NOMO-1 treated with dmso at 0.1 percent for 144 hours (cell line): ENCODE measurements around the gene SNURF.
"Not testable (repeated sequence)": the region's sequence is repeated elsewhere in the genome, so short reads cannot be mapped to it uniquely, and the experiment has no call there.

Source experiments
- DNase-seq: peaks from one replicate; lab custom pipeline; 2025; ENCODE audit not compliant: unreplicated experiment; lab: John Stamatoyannopoulos, UW

SNURF gene, protein sequence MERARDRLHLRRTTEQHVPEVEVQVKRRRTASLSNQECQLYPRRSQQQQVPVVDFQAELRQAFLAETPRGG

GRCh38 chr15:24954783-24955530, at the start of gene SNURF, which contains the start of gene SNRPN:
Gene SNURF, plus strand, starts transcription at chr15:24954987. Its CDS starts 62 bp downstream, at chr15:24955049.
Gene SNRPN, plus strand, starts transcription at chr15:24954987. Its CDS starts 19,467 bp downstream, at chr15:24974454.
- no peak for DNase-seq

DNA sequence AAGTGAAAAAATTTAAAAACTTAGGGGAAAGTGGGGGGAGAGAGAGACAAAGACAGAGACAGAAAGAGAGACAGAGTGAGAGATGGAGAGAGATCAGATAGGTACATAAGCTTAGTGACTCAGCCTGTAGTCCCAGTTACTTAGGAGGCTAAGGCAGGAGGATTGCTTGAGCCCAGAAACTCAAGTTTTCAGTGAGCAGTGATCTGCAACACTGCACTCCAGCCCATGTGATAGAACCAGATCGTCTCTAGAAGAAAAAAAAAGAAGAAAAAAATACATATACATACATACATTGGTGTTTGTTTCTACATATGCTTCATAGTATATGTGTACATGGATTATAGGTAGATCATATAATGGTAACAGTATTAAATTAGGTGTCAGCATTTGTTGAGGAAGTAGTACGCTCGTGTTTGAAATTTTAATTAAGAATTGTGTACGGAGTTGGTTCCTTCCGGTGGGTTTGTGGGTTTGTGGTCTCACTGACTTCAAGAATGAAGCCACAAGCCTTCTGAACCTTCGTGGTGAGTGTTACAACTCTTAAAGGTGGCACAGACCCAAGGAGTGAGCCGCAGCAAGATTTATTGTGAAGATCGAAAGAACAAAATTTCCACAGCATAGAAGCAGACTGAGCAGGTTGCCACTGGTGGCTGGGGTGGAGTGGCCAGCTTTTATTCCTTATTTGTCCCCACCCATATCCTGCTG, 38.3 kb upstream of the SNURF start:
- DNase-seq = no peak

GRCh38 chr15:24917431-24917830, 37.4 kb upstream of the SNURF start:
- no peak for DNase-seq

GRCh38 chr15:24919446-24919845, 35.3 kb upstream of the SNURF start:
- no peak for DNase-seq

DNA sequence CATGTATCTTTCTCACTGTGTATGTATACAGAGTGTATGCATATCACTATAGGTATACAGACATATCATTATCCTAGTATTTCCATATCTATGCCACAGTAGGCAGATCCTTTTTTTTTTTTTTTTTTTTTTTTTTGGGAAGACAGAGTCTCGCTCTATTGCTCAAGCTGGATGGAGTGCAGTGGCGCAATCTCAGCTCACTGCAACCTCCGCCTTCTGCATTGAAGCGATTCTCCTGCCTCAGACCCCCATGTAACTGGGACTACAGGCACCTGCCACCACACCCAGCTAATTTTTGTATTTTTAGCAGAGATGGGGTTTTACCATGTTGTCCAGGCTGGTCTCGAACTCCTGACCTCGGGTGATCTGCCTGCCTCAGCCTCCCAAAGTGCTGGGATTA, 32.0 kb upstream of the SNURF start:
- not testable (repeated sequence) for DNase-seq

DNA sequence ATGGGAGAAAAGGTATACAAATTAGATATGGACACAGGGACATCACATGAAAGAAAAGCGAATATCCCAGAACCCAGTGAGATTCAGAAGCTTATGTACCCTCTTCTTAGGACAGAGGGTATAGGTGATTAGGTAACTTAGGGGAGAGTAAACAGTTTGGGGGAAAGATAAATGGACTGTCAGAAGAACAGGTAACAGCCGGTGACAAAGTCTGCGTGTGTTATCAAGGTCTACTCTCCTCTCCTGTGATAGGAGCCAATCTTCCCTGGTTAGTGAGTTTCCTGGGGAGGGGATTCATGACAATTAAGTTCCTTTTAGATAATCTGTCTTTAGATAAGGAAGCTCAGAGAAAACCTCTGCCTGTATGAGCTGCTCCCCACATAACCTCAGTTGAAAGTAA, 30.6 kb upstream of the SNURF start:
- no peak for DNase-seq

DNA sequence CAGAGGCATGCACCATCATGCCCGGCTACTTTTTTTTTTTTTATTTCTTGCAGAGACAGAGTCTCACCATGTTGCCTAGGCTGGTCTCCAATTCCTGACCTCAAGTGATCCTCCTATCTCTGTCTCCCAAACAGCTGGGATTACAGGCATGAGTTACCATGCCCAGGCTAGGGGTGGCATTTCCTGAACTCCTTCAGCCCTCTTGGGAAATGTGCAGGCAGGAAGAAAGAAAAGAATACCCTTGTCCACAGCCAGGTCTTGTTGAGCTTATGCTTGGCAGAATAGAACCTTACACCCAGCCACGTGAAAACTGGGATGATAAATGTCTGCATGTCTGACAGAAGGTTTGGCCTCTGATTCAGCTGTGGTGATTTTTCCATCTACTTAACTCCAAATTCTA, 30.2 kb upstream of the SNURF start:
- DNase-seq = no peak

DNA sequence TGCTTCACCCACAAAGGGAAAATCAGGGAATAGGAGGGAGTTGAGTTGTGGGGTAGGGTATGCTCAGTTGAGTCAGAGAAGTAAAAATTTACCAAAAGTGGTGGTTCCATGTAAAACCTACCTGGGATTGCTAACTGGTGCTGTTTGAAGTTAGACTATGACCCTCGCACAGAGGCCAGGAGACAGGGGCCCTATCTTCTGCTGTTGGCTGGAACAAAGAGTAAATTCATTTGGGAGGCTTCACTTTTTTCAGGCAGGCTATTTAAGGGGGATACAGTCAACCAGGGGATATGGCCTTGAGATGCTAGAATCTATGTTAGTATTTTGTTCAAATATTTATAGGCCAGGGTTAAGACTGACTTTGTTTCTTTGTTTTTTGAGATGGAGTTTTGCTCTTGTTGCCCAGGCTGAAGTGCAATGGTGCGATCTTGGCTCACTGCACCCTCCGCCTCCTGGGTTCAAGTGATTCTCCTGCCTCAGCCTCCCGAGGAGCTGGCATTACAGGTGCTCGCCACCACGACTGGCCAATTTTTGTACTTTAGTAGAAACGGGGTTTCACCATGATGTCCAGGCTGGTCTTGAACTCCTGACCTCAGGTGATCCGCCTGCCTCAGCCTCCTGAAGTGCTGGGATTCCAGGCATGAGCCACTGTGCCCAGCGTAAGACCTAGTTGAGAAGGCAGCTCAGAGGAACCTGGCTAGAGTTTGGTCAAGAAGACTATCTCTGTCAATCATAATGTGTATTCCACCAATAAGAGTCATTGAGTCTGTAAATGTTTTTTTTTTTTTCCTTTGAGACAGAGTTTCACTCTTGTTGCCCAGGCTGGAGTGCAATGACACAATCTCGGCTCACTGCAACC, 22.7 kb upstream of the SNURF start:
- DNase-seq = not testable (repeated sequence)

GRCh38 chr15:24933716-24934115, 21.1 kb upstream of the SNURF start:
- no peak for DNase-seq

- DNase-seq = not testable (repeated sequence)
Observed at GRCh38 chr15:24938224-24938623, 16.6 kb upstream of the SNURF start.

DNA sequence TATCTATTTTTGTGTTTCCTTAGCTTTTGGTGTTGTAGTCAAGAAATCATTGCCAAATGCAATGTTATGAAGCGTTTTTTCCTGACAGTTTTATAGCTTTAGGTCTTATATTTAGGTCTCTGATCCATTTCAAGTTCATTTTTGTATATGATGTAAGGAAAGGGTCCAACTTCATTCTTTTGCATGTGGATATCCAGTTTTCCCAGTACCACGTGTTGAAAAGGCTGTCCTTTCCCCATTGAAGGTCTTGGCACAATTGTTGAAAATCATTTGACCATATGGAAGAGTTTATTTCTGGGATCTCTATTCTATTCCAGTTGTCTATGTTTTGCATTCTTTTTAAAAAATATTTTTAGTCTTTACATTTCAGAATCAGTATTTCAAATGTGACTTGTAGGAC, 14.6 kb upstream of the SNURF start:
- DNase-seq = no peak

DNA sequence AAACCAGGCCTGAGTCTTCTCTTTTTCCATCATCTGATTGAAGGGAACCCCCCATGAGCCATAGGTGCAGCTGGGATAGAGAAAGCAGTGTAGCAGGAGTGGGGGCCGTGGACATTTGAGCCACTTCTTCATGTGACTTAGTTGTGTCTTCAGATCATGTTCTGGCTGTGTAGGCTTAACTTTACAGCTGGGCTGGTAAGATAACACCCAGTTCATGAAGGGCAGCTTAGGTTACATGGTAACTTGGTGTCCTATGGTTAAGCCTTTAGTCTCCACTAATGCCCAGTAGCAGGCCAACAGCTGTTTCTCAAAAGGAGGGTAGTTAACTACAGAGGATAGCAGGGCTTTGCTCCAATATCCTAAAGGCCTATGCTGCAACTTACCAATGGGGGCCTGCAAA, 11.4 kb upstream of the SNURF start:
- DNase-seq = no peak

DNA sequence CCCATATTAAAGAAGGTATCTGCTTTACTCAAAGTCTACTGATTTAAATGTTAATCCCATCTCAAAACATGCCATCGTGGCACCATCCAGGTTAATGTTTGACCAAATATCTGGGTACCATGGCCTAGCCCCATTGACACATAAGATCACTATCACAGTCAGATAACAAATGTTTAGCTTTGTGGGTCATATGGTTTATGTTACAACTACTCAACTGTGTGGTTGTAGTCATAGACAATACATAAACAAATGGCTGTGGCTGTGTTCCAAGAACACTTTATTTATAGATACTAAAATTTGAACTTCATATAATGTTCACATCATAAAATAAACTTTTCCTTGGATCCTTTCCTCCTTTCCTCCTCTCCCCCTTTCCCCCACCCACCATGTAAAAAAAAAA, 9.8 kb upstream of the SNURF start:
- no peak for DNase-seq

GRCh38 chr15:24945711-24946110, 9.1 kb upstream of the SNURF start:
- no peak for DNase-seq

- DNase-seq = no peak
Observed at GRCh38 chr15:24948495-24948894, 6.3 kb upstream of the SNURF start.

DNA sequence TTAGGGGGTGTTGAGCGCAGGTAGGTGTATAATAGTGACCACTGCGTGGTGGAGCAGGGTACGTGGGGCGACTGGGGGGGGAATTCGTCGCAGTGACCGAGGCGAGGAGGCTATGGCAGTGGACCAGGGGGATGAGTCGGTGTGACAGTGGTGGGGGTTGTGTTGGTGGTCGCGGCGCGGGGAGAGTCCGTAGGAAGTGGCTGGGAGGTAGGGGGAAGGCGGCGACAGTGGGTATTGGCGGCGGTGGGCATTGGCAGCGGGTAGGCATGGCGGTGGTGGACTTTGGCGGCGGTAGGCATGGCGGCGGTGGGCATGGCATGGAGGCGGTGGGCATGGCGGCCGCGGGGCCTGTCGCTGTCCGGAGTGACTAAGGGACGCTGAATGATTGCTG, 739 bp downstream of the SNURF start:
- no peak for DNase-seq

DNA sequence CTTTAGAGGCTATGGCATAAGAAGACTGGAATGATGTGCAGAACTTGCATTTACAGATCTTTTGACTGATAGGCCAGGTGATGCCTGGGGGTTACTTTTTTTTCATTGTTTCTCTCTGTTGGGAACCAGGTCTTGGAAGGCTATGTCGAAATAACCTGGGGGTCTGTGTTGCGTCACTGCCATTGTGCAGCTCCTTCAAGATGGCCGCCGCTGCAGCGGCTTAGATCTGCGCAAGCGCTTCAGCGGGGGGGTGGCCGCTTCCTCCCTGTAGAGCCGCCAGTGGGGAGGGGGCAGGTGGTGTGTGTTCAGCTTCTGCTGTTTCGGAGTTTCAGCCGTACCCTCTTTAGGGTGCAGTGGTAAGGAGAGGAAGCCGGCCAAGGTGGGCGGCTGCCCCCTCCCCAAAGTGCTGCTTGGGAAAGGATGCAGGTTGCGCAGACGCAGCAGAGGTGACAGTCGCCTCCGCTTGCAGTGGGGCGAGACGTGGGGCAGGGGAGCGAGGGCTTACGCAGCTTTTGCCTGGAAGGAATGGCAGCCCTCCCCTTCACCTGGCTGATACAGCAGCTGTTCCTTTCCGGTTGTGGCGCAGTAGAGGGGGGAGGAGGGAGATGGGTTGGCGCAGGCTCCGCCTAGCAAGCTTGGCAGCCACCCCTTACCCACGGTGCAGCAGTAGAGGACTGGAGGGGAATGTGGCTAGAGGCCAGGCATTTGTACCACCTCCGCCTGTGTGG, 1.5 kb downstream of the SNURF start:
- no peak for DNase-seq

GRCh38 chr15:24957691-24958090, 2.9 kb downstream of the SNURF start:
- DNase-seq = no peak

DNA sequence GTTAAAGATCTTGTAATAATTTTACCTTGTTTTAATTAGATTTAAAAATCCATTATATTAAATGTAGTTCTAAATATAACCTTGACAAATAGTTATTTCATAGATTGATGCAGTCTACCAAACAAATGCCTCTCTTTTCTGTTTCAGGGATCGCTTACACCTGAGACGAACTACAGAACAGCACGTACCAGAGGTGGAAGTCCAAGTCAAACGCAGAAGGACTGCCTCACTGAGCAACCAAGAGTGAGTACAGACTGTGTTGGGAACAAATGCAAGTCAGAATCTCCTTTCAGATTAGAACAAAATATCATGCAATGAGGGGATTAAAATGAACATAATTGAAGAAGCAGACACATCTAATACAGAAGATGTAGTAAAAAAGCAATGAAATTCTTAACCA, 7.2 kb downstream of the SNURF start:
- no peak for DNase-seq

DNA sequence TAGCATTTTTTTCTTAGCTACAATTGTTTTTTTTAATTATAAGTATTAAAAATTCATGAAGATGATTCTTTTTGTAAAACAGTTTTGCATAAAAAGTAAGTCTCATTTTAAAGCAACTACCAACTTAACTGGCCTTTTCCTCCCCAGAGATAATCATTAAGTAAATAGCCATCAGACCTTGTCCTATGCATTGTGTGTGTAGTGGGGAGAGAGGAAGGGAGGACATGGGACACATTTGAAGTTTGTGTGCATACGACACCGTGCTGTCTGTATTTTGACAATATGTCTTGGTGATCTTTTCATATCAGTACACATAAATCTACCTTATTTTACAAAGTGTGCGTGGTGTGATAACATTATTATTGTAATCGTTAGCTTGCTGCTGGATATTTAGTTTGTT, 8.1 kb downstream of the SNURF start:
- DNase-seq = no peak
